ENCODE results near the gene MRPS18A.

The MRPS18A gene

GRCh38 chr6:43709654-43710303 lies 22.2 kb upstream of the MRPS18A start:
- no peak for DNase-seq (ENCODE audit: extremely low read depth, low read depth)
- no peak for TF ChIP-seq CTCF (IDR thresholded peaks at IDR 0.05; ENCODE audit: low read depth, low read length)

GRCh38 chr6:43708860-43709653 lies 21.5 kb upstream of the MRPS18A start:
- TF ChIP-seq CTCF (IDR thresholded peaks at IDR 0.05; ENCODE audit: low read depth, low read length) = no peak
- DNase-seq (ENCODE audit: extremely low read depth, low read depth) = peak; percentile 56

GRCh38 chr6:43707767-43708166 lies 20.2 kb upstream of the MRPS18A start:
- no peak for TF ChIP-seq CTCF (IDR thresholded peaks at IDR 0.05; ENCODE audit: low read depth, low read length)

GRCh38 chr6:43707269-43707668 lies 19.7 kb upstream of the MRPS18A start:
- no peak for TF ChIP-seq CTCF (IDR thresholded peaks at IDR 0.05; ENCODE audit: low read depth, low read length)
- no peak for DNase-seq (ENCODE audit: extremely low read depth, low read depth)

More at GRCh38 chr6:43707767-43708166, 20.2 kb upstream of the MRPS18A start:
- DNase-seq (ENCODE audit: extremely low read depth, low read depth) = no peak

- TF ChIP-seq CTCF (IDR thresholded peaks at IDR 0.05; ENCODE audit: low read depth, low read length) = no peak
- DNase-seq (ENCODE audit: extremely low read depth, low read depth) = no peak
These were observed 19.2 kb upstream of the MRPS18A start for GRCh38 chr6:43706788-43707187.

- DNase-seq (ENCODE audit: extremely low read depth, low read depth) = no peak
- no peak for TF ChIP-seq CTCF (IDR thresholded peaks at IDR 0.05; ENCODE audit: low read depth, low read length)
These were observed 18.4 kb upstream of the MRPS18A start for GRCh38 chr6:43705996-43706395.
